Stomach (tissue), 9 donors: ENCODE results near the gene CLECL1. TPM values are rescaled to one million over a fixed set of nuclear protein-coding genes. Genes with fewer than 3 reads are reported as not detected.
"Not testable (repeated sequence)": the region's sequence is repeated elsewhere in the genome, so short reads cannot be mapped to it uniquely, and the experiment has no call there.

Experiments
- DNase-seq, 2 donors: peaks; one replicate each; pipeline versions ENCODE4 v3.0.0 to v3.0.0-alpha.2; 2013 to 2019
- H3K27ac ChIP-seq, 5 donors: fragments of 200-600 bp in 4 of 5; sonication (generic) in 4 of 5; one replicate each; pipeline ENCODE4 v1.5.1; 2013 to 2019; ENCODE audit warnings: mild to moderate bottlenecking in 1 of 5, moderate library complexity in 1 of 5
- H3K27me3 ChIP-seq, 3 donors: fragments of 200-600 bp; sonication (generic); one replicate each; pipeline ENCODE4 v1.5.1; 2017 to 2019; ENCODE audit warnings: mixed run types in 1 of 3
- H3K36me3 ChIP-seq, 4 donors: fragments of 200-600 bp; sonication (generic); 1 replicate in 3 of 4; 2 replicates in 1 of 4; pipeline ENCODE4 v1.5.1; 2016 to 2019
- H3K4me1 ChIP-seq, 4 donors: fragments of 200-600 bp; sonication (generic); one replicate each; pipeline ENCODE4 v1.5.1; 2016 to 2019
- H3K4me3 ChIP-seq, 4 donors: fragments of 200-600 bp; sonication (generic) in 3 of 4; one replicate each; pipeline ENCODE4 v1.5.1; 2016 to 2019; ENCODE audit warnings: mild to moderate bottlenecking in 1 of 4
- H3K9me3 ChIP-seq, 4 donors: fragments of 200-600 bp; sonication (generic); one replicate each; pipeline ENCODE4 v1.5.1; 2016 to 2019
- CTCF ChIP-seq, 7 experiments: fragments of 450-650 bp in 4 of 7; fragments of 200-600 bp in 3 of 7; sonication (generic) in 3 of 7; IDR thresholded peaks; one replicate each; pipeline ENCODE4 v1.5.1; 2016 to 2019; ENCODE audit warnings: antibody characterized with exemption in 7 of 7, control low read depth in 2 of 7, mild to moderate bottlenecking in 1 of 7
- EP300 ChIP-seq: sonication (generic); formaldehyde crosslinking; IDR thresholded peaks from one replicate; pipeline ENCODE4 v1.6.1; 2017; ENCODE audit warnings: antibody characterized with exemption
- POLR2A ChIP-seq, 4 donors: fragments of 450-650 bp; IDR thresholded peaks; one replicate each; pipeline ENCODE4 v1.6.1; 2016; ENCODE audit warnings: antibody characterized with exemption in 4 of 4, control low read depth in 2 of 4, mild to moderate bottlenecking in 1 of 4, moderate library complexity in 1 of 4
- POLR2AphosphoS5 ChIP-seq, 3 donors: sonication (generic); formaldehyde crosslinking; IDR thresholded peaks; one replicate each; pipeline ENCODE4 v1.6.1; 2016; ENCODE audit warnings: antibody characterized with exemption in 3 of 3
- WGBS, 5 donors: extraction: QIAGEN DNeasy Blood & Tissue Kit in 3 of 5; methylation state at CpG; one replicate each; pipeline versions ENCODE4 v1.1.5 to v1.1.7; 2013 to 2018; 5-methylcytosine and 5-hydroxymethylcytosine counted together
- intact Hi-C: fragments of 100-400 bp; cut with DNase I; formaldehyde crosslinking; loops from one replicate; pipeline ENCODE4 v1.15.1; 2023; ENCODE audit warnings: low total_unique reads
- polyA plus RNA-seq, 3 donors: library from polyadenylated mRNA; stranded (reverse); fragments of 200-250 nt; gene quantifications; one replicate each; pipeline ENCODE4 v1.2.3, GENCODE V29; 2013
- total RNA-seq, 5 donors: library from RNA; depleted of rRNA; stranded (reverse); fragments of >200 nt; gene quantifications; one replicate each; pipeline versions ENCODE4 v1.1.0 to v1.2.3, GENCODE V29; 2014 to 2016
- donor health status: healthy with polysubstance abuse.
- donor health status: Bipolar disorder and iron deficiency.
- donor health status: healthy.

Gene CLECL1
- total and polyA plus RNA-seq, 8 donors, result 1.0 to 3.5 (median 1.7) TPM; not detected in 5

GRCh38 chr12:9707356-9707755 lies 25.5 kb downstream of the CLECL1 start:
- Histone ChIP-seq H3K9me3 (no peaks in the 10 kb centered on the region), H3K27ac (peak overlapping the region in 1 of 5 donors; percentile 28), H3K4me1 (peaks cover 0 to 14% (median 2%) of the 10 kb centered on the region in 4 donors), H3K36me3 (no peaks in the 10 kb centered on the region), H3K27me3 (no peaks in the 10 kb centered on the region), H3K4me3 (no peak overlapping the region)
- intact Hi-C loops, result loop anchor here (5.0 kb wide), 1 partner anchor 70 kb away; no protein-coding TSS in a partner anchor
- no peak for TF ChIP-seq POLR2A (IDR thresholded peaks at IDR 0.05)
- TF ChIP-seq POLR2AphosphoS5 (IDR thresholded peaks at IDR 0.05), result no peak
- no peak for TF ChIP-seq CTCF (IDR thresholded peaks at IDR 0.05)
- TF ChIP-seq EP300, result no peak
- DNase-seq, result no peak

- Histone ChIP-seq H3K4me1 (peaks cover 0 to 14% (median 2%) of the 10 kb centered on the region in 4 donors), H3K4me3 (no peak overlapping the region), H3K27ac (no peak overlapping the region), H3K27me3 (no peaks in the 10 kb centered on the region), H3K9me3 (no peaks in the 10 kb centered on the region), H3K36me3 (no peaks in the 10 kb centered on the region)
- no peak for TF ChIP-seq CTCF (IDR thresholded peaks at IDR 0.05)
- TF ChIP-seq POLR2A (IDR thresholded peaks at IDR 0.05), result no peak
- intact Hi-C loops, result loop anchor here (5.0 kb wide), 1 partner anchor 69 kb away; no protein-coding TSS in a partner anchor
- DNase-seq, result no peak
Measured at GRCh38 chr12:9706086-9706685, 26.7 kb downstream of the CLECL1 start.

- H3K27ac ChIP-seq, H3K36me3 ChIP-seq, H3K27me3 ChIP-seq, DNase-seq, H3K9me3 ChIP-seq, intact Hi-C loops, H3K4me3 ChIP-seq: not testable (repeated sequence)
- H3K4me1 ChIP-seq, result peaks cover 0 to 25% (median 6%) of the 10 kb centered on the region in 4 donors
- 92 to 97% (median 95%) methylated on average over 5 of the region's 5 CpGs for WGBS, 5 donors
Measured at GRCh38 chr12:9704561-9704960, 28.3 kb downstream of the CLECL1 start.

GRCh38 chr12:9702255-9702654 lies 30.6 kb downstream of the CLECL1 start:
- peak in 1 of 2 donors; percentile 23 for DNase-seq
- WGBS, 5 donors, result 44 to 82% (median 77%) methylated on average over 3 of the region's 3 CpGs
- TF ChIP-seq POLR2A (IDR thresholded peaks at IDR 0.05) (no peak), CTCF (IDR thresholded peaks at IDR 0.05) (no peak), EP300 (no peak), POLR2AphosphoS5 (IDR thresholded peaks at IDR 0.05) (no peak)
- Histone ChIP-seq H3K36me3 (no peaks in the 10 kb centered on the region), H3K27ac (no peak overlapping the region), H3K4me1 (peaks cover 0 to 23% (median 5%) of the 10 kb centered on the region in 4 donors), H3K4me3 (no peak overlapping the region), H3K27me3 (no peaks in the 10 kb centered on the region), H3K9me3 (peaks cover 0 to 4% (median 0%) of the 10 kb centered on the region in 4 donors)
- intact Hi-C loops, result no loop called here

- H3K27ac ChIP-seq, result no peak overlapping the region
- no peaks in the 10 kb centered on the region for H3K27me3 ChIP-seq
- no peak for TF ChIP-seq EP300
- no peak for TF ChIP-seq POLR2AphosphoS5 (IDR thresholded peaks at IDR 0.05)
- no peak overlapping the region for H3K4me3 ChIP-seq
- 84 to 92% (median 85%) methylated on average over 1 of the region's 1 CpG for WGBS, 5 donors
- H3K36me3 ChIP-seq, result no peaks in the 10 kb centered on the region
- no peak for DNase-seq
- H3K4me1 ChIP-seq, result peaks cover 0 to 23% (median 5%) of the 10 kb centered on the region in 4 donors
- intact Hi-C loops, result no loop called here
- H3K9me3 ChIP-seq, result peaks cover 0 to 8% (median 2%) of the 10 kb centered on the region in 4 donors
Measured at GRCh38 chr12:9701380-9702154, 31.3 kb downstream of the CLECL1 start.
